Activated effector memory CD4-positive, alpha-beta T cell treated with Interleukin-2 at 50 U/mL for 16 hours (primary cell): Measurements from ENCODE around the gene FOXB1.
A peak's percentile ranks its signal among the peaks of the same experiment; 100 is the strongest.

Experiments
- DNase-seq: peaks from one replicate; pipeline ENCODE4 v3.0.0-alpha.2; 2020

FOXB1 gene

DNA sequence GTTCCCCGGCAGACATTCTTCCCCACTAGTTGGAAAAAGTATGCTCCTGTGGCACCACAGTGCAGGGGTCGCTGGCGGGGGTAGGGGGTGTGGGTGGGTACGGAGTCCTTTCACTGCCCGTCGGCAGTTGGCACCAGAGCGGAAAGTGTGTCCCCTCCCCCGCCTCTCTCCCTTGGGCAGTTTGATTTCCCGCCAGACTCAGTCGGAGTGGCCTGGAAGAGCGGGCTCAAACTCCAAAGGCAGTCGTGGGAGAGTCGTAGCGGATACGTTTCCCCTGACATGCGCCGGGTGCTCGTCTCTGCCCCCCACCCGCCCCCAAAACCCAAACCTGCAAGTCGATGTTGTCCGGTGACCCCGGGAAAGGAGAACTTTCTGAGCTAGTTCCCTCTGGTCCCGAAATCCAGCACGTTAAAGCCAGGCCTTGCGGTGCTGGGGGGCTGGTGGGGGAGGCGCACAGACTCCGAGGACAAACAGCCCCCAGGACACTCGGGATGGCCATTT, 4.4 kb upstream of the FOXB1 start:
- DNase-seq = no peak

DNA sequence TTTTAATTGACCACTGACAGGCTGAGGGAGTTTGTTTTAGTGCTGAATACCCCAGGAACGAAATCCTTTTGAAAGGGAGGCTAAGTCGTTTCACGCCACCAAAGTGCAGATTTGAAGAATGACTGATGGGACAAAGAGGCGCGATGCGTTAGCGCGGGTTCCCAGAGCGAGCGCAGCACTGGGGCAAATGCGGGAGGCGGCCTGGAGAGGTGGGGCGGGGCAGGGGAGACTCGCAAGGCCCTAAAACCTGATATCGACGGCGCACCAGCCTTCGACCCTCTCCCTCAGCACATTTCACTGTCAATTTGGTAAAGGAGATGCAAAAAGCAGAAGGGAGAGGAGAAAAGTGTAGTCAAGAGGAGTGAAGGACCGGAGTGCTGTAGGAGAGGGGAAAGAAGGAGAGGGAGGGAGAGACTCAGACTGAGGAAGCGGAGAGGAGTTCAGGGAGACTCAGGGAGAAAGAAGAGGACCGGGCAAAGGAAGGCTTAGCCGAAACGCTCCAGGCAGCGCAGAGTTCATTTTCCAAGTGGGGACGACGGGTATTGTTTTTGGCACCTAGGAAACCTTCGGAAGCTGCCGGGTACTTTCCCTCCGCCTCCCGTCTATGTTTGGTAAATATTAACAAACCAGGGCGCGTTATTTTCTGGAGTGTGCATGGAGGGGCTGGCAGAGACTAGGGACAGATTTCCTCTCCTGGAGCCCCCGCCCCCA, 3.8 kb upstream of the FOXB1 start:
- DNase-seq = no peak

DNA sequence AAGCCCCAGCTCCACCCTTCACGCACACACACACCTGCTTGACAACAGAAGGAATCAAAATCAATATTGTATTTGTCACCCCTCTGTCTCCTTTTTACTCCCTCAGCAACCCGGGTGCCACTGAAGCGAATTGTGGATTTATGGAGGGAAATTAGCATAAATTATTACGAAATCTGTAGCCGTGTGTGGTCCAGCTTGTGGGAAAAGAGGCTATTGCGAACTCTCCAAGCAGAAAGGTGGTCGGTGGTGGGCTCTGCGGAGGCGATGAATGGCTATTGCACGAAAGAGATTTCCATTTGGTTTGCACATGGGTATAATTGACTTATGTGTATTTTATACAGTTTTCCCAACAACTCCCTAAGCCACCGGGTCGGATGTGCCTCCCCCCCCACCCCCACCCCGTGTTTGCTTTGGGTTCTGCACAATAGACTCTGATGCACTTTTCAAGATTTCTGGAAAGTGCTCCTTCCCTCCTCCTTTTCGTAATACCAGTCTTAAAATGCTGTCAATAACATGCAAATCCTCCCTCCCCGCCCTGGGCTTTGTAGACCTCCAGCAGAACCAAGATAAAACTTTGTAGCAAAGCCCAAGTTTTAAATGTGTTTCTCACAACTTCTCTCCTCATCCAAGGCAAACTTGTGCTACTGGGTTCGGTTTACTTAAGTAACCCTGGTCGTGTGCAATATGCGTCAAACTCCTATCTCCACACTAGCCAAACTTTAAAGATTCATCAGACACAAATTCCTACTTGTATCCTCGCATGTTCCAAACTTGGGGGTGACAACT, 3.1 kb upstream of the FOXB1 start:
- no peak for DNase-seq

DNA sequence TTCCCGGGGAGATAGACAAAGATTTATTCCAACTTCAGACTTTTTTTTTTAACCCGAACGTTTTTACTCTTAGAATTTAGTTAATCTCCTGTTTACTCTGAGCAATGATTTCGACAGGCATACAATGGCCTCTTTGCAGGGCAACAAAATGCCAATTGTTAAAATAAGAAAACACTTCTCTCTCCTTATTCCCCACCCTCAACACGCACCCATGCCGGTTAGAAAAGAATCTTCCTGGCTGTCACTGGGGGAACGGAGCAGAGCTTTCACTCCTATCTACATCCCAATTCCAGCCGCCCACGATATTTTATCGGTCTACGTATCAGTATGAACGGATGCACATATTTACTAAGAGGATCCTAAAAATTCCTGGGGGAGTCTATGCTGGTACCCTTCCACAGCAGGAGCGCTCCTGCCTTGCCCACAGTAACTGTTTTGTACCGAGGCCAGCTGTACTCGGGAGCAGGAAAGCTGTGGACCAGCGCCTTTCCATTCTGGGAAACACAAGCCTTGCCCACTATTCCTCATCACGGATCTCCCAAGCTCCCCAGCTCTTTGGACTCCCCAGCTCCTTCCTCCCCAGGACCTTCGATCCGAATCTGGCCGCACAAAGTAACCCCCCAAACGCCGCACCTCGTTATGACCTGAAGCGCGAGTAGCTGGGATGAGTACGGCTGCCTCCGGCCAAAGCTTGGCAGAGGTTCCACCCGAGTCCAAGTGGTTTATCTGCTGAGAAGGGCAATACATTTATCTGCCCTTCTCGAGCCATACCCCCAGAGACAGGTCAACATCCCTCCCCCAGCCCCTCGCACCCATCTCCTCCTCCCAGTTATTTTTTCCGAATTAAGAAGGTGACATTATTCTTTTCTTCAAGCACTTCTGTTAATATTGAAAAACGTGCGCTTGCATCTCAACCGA, 2.2 kb upstream of the FOXB1 start:
- DNase-seq = no peak

DNA sequence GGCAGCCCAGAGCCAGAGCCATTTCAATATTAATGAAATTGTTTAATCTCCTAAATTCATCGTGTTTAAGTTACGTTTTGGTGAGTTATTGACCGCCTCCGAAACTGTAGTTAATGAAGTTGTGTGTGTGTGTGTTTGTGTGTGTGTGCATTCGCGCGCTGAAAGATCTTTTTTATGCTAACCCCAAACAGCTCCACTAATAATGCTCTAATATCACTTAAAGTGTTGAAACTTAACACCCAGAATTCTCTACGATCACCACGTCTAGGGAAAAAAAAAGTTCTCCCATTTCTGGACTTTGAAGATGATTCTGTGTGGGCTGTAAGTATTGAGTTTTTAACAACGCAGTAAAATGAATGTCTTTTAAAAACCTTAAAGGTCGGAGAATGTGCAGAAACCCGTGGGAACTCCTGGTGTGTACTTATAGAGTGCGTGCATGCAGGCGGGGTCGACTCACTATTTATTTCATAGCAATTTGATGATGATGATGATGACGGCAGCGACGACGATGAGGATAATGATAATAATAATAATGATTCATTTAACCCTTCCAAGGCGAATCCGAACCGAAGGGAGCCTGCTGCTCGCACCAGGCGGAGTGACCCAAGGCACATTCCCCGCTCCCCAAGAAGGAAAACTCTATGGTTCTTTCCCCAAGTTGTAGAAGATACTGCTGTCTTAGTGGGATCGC, 1.4 kb upstream of the FOXB1 start:
- DNase-seq = no peak

DNA sequence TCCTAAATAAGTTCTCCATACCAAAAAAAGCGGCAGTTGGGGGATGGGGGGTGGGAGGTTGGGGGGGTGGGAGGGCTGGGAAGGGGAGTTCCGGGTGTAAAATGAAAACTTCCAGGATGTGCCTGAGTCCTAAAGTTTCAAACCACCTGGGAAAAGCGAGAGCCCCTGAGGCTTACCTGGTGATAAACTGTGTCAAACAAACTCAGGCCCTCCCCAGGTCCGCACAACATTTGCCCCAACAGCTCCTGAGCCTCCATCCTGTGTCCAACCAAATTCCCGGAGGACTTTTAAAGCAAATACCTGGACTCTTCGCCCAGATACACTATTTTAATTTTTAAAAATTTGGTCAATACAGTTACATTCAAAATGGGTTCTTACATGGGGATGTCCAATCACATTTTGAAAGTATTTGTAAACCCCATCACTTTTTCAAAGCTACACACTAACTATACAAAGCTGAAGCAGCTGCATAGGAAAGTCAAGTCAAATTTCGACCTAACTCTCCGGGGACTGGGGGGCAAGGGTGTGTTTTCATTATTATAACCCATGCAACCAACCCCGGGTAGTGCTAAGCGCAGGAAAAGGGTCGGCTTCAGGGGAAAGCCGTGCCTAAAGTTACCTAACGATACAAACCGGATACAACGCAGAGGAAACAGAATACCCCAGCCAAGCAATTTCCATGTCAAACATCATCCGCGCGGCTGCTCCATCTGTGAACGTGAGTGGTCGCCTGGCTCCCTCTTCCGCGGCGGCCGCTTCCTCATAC, 685 bp upstream of the FOXB1 start:
- DNase-seq = no peak

DNA sequence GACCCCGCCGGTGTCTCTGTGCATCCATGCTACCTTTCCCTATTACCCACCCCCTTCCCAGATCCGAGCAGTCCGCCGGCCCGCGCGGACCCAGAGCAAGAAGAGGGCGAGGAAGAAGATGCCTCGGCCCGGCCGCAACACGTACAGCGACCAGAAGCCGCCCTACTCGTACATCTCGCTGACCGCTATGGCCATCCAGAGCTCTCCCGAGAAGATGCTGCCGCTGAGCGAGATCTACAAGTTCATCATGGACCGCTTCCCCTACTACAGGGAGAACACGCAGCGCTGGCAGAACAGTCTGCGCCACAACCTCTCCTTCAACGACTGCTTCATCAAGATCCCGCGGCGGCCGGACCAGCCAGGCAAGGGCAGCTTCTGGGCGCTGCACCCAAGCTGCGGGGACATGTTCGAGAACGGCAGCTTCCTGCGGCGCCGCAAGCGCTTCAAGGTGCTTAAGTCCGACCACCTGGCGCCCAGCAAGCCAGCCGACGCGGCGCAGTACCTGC, 788 bp downstream of the FOXB1 start:
- DNase-seq = no peak

DNA sequence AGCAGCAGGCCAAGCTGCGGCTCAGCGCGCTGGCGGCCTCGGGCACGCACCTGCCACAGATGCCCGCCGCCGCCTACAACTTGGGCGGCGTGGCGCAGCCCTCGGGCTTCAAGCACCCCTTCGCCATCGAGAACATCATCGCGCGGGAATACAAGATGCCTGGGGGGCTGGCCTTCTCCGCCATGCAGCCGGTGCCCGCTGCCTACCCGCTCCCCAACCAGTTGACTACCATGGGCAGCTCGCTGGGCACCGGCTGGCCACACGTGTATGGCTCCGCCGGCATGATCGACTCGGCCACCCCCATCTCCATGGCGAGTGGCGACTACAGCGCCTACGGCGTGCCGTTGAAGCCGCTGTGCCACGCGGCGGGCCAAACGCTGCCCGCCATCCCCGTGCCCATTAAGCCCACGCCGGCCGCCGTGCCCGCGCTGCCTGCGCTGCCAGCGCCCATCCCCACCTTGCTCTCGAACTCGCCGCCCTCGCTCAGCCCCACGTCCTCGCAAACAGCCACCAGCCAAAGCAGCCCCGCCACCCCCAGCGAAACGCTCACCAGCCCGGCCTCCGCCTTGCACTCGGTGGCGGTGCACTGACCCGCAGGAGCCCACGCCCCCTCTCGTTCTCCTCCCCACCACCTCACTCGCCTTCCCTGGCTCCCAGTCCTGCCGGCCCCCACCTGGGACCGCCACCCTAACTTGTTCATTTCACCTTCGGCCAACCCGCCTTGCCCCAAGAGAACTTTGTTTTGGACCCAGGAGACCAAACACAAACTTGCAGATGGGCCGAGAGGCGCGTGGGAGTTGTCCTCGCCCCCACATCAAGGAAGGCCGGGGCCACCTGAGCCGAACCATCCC, 1.5 kb downstream of the FOXB1 start:
- no peak for DNase-seq

DNA sequence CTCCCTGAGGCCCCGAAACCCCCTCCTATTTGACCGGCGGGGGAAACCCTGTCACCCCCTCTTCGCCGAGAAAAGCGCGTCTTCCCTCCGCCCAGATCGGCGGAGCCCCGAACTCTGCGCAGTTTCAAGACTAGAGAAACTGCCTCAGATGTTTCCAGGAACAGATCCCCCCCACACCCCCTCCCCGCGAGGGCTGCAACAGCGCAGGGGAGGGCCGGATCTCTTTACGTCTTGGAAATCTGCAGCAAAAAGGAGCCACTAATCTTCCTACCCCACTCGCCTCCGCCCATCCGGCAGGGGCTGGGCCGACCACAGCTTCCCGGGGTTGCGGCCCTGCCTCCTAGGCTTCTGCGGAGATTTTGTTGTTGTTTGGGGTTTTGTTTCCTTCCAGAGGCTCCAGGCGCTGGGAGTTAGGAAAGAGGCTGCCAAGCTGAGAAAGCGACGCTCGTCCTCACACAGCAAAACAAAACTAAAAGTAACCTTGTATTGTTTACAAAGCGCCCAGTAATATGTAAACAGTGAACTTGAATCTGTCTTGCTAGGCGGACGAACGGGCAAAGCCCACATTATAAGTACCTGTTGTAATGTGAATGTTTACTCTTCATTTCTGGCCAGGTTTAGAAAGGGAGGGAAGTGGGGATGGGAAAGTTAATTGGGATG, 2.2 kb downstream of the FOXB1 start:
- peak; percentile 49 for DNase-seq

DNA sequence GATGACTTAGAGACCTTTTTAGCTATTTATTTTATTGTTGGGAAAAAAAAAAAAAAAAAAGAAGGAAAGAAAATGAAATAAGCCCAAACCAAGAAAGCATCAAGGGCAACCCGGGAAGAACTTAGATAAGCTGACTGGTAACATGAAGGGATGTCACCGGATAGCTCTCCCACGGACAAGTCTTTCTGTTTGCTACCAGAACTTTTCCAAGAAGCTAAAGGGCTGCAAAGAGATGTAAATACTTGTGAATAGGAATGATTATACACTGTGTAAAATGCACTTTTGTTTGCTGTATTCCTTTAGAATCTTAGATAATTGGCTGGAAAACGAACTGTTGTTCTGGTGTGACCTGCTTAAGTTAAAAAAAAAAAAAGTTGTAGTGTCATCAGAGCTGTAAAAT, 2.8 kb downstream of the FOXB1 start:
- no peak for DNase-seq

DNA sequence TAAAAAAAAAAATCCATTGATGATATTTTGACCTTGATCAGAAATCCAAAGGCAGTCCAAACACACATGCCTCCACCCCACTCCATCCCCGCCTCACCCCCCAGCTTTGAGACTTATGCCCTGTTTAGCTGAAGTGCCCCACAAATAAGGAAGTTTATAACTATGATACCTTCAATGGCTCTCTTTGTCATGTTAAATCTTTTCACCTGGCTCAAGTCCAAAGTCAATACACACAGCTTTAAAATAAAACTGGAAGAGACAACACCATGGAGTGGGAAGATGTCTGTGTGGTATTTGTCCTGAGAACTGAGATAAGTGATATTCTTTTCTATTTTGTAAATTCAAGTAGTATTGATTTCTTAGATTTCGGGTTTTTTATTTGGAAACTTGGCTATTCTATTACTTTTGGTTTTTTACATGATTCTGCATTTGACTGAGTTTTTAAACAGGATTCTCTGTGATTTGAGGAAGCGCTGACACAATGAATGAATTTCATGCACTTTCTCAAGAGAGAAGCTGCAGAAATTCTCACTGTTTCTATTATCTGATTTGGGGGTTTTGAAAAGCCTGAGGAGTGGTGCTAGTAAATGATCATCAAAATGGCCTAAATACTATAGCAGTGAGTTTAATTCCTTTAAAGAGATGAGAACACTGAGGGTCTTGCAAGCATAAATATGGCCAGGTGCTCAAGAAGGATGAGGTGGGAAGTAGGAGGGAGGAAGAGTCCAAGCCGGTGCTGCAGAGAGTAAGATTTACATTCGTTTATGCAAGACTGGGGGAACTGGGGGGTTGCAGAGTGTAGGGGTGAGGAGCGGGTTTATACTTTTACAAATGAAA, 5.2 kb downstream of the FOXB1 start:
- DNase-seq = no peak

DNA sequence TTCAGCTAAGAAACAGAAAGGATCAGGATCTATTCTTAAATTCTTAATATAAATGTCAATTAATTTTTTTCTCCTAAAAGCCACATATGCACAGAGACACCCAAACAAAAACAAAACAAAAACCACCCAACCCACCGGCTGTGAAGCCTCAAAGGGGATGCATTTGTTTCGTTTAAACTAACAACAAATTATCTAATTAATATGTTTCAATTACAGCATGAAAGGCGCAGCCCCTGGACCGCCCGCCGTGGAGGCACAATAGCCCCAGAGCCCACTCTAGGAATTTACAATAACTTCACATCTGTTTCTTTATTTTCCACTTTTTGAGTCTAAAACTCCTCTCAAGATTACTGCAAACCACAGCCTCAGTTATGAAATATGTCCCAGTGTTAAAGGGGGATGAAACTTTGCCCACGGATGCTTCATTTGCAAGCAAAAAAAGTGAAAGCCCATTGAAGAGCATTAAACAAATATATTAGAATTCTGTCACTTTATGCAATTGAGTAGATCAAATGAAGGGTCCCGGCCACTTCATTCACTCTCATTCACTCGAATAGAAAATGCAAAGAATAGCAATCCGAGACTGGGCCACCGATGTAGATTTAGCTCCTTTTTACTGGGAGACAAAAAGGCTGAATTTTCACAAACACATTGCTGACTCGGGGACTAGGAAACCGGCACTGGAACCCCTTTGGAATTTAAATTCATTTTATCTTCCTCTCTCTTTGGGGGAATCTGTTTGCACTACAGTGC, 6.0 kb downstream of the FOXB1 start:
- DNase-seq = no peak

DNA sequence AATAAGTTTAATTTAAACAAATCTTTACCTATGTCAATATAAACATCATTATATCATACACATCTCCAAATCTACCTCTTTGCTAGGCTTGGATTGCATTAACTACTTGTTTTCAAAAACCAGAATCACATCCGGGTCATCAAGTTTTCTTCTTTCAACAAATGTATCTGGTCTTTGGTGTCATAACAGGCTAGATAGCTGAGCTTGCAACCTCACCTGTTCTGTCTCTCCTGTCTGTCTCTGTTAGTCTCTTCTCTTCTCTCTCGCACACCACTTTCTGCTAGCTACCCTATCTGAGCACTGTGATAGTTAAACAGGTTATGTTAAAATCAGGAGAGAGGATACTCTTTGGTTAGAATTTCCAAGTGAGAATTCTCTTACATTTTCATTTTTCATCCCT, 6.7 kb downstream of the FOXB1 start:
- no peak for DNase-seq

DNA sequence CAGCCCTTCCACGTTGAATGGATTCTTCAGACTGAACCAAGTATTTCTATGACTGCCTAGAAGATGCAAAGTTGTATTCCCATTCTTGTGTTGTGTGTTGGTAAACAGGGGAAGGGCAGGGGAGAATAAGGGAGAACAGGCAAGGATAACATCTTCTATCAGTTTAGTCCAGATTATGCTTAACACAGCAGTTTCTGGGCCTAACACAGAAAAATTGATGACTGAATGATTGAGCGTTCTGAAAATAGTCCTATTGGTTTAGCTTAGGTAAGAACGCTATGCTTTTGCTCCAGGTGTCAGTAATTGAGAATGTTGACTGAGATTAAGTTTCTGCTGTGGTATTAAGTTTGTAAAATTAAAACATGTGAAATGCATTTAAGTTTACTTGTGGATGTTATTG, 8.6 kb downstream of the FOXB1 start:
- no peak for DNase-seq

DNA sequence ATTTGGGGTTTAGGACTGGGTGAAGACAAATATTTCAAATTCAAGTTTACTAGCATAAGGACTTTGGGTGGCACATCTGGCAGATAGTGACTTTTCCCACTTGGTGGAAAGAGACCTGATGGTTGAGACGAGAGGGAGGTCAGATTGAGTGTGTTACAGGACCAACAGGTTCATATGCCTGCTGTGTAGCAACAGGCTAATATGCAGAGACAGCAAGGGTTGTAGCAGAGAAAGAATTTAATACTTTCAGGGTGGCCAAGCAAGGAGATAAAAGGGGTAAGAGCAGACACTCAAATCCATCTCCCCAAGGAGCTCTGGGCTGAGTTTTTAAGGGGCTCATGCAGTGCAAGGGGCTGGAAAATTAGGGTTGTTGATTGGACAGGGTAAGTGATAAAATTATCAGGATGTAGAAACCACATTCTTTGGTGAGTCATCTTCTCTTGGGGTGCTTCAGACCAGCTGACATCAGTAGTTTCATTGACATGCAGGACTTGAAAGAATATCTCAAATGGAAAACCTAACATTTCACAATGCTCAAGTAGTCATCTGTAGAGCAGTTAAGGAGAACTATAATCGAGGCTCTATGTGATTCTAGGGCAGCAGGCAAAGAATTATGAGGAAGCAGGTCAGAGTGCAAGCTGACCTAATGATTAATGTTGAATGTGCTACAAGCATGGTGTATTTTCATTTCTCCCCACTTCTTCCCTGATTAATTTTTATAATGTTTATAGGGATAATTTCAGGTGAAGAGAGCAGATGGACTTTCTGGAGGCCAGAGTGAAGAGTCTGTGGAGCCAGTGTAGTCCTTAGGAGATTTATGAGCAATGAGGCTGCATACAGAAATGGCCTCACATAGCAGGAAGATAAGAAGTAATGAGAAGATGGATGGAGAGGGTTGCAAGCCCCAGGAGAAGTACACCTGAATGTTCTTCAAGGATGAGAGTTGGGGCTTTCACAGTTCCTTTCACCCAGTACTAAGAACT, 13.7 kb downstream of the FOXB1 start:
- no peak for DNase-seq

DNA sequence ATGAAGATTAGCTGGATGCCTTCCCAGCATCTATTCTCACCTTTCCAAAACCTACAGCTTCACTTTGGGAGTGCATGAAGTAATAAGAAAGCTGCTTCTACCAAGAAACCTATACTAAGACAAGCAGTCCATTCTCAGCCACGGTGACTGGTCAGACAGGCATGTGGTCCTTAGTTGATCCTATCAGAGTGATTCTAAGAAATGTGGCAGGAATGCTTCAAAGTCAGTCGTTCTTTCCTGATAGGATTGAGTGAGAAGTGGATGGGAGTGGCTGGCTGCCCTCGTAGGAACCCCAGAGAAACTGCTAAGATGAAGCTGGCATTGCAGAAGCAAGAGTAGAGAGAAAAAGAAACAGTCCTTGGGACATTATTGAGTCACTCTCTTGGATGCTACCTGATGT, 16.6 kb downstream of the FOXB1 start:
- DNase-seq = no peak
